AG04450 (cell line): ENCODE data around the gene COL7A1. TPM values are rescaled to one million over a fixed set of nuclear protein-coding genes. Genes with fewer than 3 reads are reported as not detected.
"Not testable (repeated sequence)": the region's sequence is repeated elsewhere in the genome, so short reads cannot be mapped to it uniquely, and the experiment has no call there.

Experiments
- CTCF ChIA-PET: fragments of 300-600, 350-600 bp; formaldehyde crosslinking; extraction: SDS; loops from one replicate; lab custom pipeline; 2022; ENCODE audit warnings: antibody characterized with exemption, inconsistent platforms; lab: Charles Lee
- POLR2A ChIA-PET: fragments of 350-600 bp; formaldehyde crosslinking; extraction: SDS; loops from one replicate; lab custom pipeline; 2021; ENCODE audit warnings: antibody characterized with exemption, inconsistent platforms; lab: Yijun Ruan, JAX
- DNase-seq: peaks from one replicate; pipeline ENCODE4 v3.0.0-alpha.2; 2011; ENCODE audit warnings: low read depth, low spot score
- H3K27ac ChIP-seq: one replicate; pipeline ENCODE4 v1.5.1; 2012; ENCODE audit warnings: low read depth, low read length, control low read depth
- H3K27me3 ChIP-seq: one replicate; pipeline ENCODE4 v1.6.0; 2012; ENCODE audit warnings: low read length; ENCODE audit not compliant: control insufficient read depth, insufficient read depth
- H3K4me3 ChIP-seq: 2 replicates; pipeline ENCODE4 v1.5.1; 2011; ENCODE audit warnings: mild to moderate bottlenecking, low read depth, low read length, control low read depth
- H3K9me3 ChIP-seq: 2 replicates; pipeline ENCODE4 v1.5.1; 2012; ENCODE audit warnings: low read length; ENCODE audit not compliant: control insufficient read depth, insufficient read depth
- polyA plus RNA-seq: library from polyadenylated mRNA; depleted of rRNA; stranded (reverse); fragments of >200 nt; gene quantifications from 2 replicates; pipeline ENCODE4 v1.2.3, GENCODE V29; 2011
- TF ChIP-seq, protein P1 (sequence below): IDR thresholded peaks from 2 replicates; pipeline ENCODE4 v1.5.1; 2011; ENCODE audit warnings: low read depth, low read length, control low read depth, inconsistent platforms

Gene COL7A1
- polyA plus RNA-seq, 1 experiment, result 19.8 TPM

DNA sequence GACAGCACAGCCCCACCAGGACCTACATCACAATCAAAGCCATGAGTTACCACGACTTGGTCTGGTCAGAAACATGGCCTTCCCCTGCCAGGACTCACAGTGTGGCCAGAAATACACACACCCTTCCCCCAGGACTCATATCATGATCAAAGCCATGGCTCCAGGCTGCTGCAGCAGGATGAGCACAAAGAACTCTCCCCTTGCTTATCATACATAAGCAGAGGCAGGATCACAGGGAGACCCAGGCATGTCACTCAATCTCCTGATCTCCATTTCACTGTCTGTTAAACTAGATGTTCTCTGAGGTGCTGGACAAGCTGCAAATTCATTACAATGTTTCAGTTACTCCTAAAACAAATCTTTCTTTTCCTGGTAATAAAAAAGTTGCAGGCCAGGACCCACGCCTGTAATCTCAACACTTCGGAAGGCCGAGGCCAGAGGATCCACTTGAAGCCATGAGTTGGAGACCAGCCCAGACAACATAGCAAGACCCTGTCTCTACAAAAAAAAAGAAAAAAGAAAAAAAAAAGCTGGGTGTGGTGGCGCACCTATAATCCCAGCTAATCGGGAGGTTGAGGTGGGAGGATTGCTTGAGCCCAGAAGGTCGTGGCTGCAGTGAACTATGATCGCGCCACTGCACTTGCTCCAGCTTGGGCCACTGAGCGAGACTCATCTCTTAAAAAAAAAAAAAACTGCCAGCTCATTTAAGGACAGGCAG, 39.7 kb downstream of the COL7A1 start:
- ChIA-PET CTCF (interaction anchor here (0.6 to 1.6 kb wide), 3 partner anchors 18 to 119 kb away, joined by 4 to 5 read pairs (median 5); no protein-coding TSS in a partner anchor), POLR2A (interaction anchor here (1.8 kb wide), 1 partner anchor 80 kb away, joined by 3 read pairs; the partner anchor contains the start of gene SLC26A6)
- H3K27me3 ChIP-seq, result no peaks in the 10 kb centered on the region
- no peak overlapping the region for H3K27ac ChIP-seq
- no peaks in the 10 kb centered on the region for H3K9me3 ChIP-seq
- no peak overlapping the region for H3K4me3 ChIP-seq
- DNase-seq, result no peak
- TF ChIP-seq, protein P1, sequence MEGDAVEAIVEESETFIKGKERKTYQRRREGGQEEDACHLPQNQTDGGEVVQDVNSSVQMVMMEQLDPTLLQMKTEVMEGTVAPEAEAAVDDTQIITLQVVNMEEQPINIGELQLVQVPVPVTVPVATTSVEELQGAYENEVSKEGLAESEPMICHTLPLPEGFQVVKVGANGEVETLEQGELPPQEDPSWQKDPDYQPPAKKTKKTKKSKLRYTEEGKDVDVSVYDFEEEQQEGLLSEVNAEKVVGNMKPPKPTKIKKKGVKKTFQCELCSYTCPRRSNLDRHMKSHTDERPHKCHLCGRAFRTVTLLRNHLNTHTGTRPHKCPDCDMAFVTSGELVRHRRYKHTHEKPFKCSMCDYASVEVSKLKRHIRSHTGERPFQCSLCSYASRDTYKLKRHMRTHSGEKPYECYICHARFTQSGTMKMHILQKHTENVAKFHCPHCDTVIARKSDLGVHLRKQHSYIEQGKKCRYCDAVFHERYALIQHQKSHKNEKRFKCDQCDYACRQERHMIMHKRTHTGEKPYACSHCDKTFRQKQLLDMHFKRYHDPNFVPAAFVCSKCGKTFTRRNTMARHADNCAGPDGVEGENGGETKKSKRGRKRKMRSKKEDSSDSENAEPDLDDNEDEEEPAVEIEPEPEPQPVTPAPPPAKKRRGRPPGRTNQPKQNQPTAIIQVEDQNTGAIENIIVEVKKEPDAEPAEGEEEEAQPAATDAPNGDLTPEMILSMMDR, result no peak

DNA sequence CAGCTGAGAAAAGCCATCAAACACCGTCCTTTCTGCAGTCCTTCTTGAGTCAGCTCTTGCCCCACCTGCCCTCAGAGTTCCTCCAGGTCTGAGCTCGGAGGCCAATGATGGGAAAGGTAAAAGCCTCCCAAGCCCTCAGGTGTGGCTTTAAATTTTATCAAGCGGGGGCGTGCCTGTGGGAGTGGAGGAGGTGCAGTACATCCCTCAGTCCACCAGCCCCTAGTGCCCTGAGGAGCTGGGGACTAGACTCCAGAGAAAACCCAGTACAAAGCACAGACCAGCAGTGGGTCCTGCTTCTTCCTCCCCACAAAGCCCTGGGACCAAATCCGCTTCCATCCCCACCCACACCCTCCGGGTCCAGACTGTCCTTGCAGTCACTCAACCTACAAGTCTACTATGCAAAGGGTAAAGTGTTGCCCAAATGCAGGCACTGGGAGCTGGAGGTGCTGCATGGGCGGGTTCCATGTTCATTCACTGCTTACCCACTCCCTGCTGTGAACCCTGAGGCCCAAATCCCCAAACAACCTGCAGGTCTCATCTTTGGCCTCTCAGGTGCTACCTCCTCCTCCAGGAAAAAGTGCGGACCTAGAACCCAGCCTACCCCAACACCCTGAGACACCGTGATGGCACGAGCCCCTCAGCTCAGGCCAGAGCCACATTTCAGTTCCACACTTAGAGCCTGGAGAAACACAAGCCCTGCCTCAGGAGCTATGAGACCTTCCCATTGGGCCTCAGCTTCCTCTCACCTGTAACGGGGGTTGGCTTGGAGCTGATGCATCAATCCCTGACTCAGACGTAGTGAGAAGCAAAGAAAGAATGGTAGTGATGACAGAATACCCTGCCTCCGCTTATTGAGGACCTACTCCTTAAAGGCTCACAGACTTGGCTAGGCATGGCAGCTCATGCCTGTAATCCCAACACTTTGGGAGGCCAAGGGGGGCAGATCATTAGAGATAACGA, 41.0 kb downstream of the COL7A1 start:
- TF ChIP-seq, protein P1, result no peak
- POLR2A ChIA-PET, result no interaction called here

DNA sequence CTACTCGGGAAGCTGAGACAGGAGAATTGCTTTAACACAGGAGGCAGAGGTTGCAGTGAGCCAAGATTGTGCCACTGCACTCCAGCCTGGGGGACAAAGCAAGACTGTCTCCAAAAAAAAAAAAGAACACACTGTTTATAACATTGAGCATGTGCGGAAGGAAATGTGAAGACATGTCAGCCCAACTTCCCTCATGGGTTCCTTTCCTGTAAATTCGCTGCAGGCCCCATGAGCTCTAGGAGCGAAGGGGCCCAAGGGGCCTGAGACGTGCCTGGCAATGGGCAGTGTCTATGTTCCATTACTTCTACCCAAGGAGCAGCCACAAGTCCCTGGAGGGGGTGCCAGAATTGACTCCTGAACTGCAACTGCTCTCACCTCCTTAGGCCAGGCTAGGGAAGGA, 41.8 kb downstream of the COL7A1 start:
- POLR2A ChIA-PET, result no interaction called here
- CTCF ChIA-PET, result interaction anchor here (0.6 to 2.1 kb wide), 4 partner anchors 10 to 133 kb away, joined by 3 to 9 read pairs (median 6); partner anchors contain the start of genes NCKIPSD and UCN2

More for the DNA sequence above, 41.0 kb downstream of the COL7A1 start:
- no peak for DNase-seq
- no peaks in the 10 kb centered on the region for H3K9me3 ChIP-seq
- CTCF ChIA-PET, result interaction anchor here (0.6 to 1.4 kb wide), 3 partner anchors 10 to 132 kb away, joined by 3 to 9 read pairs (median 3); partner anchors contain the start of genes NCKIPSD and UCN2
- no peak overlapping the region for H3K4me3 ChIP-seq
- no peaks in the 10 kb centered on the region for H3K27me3 ChIP-seq
- H3K27ac ChIP-seq, result no peak overlapping the region

DNA sequence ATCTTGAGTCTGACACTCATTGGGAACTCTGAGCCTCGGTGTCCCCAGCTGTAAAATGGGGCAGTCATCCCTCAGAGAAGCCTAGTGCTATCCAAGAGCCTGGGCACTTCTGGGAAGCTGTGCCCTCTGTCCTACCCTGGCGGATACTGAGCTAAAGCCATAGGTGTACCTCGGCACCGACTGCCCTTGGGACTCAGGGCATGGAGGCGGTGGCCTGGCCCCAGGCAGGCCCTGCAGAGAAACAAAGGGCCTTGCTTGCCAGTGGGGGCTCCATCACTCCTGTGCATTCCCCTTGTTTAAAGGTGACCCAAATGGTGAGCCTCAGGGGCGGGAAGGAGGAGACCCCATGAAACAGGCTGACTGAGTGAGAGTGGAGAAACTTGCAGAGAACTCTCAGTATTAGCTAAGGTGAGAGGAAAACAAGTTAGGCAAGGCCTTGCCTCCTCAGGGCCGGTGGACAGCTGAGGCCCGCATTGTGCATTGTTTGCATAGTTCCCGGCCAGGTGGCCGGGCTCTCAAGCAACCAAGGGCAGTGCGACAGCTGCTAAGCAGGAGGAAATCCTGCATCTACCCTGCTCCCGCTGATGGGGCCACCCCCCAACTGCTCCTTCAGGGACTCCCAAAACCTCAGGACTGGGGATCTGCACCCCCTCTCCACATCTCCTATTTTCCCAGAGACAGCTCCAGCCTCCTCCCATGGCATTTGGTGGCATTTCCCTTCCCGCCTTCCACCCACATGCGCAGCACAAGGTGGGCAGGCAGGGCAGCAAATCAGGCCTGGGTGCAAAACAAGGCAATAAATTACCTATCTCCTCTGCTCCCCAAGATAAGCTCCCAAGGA, 42.8 kb downstream of the COL7A1 start:
- no peak for DNase-seq
- ChIA-PET CTCF (interaction anchor here (1.3 to 2.1 kb wide), 3 partner anchors 87 to 152 kb away, joined by 3 to 9 read pairs (median 3); a partner anchor contains a TSS), POLR2A (interaction anchor here (0.9 kb wide), 1 partner anchor 9 kb away, joined by 4 read pairs; no protein-coding TSS in a partner anchor)
- no peak overlapping the region for H3K4me3 ChIP-seq
- no peaks in the 10 kb centered on the region for H3K9me3 ChIP-seq
- no peaks in the 10 kb centered on the region for H3K27me3 ChIP-seq
- TF ChIP-seq, protein P1, result no peak
- no peak overlapping the region for H3K27ac ChIP-seq

More for the DNA sequence above, 41.8 kb downstream of the COL7A1 start:
- no peaks in the 10 kb centered on the region for H3K27me3 ChIP-seq
- no peak for DNase-seq
- no peak overlapping the region for H3K27ac ChIP-seq
- H3K9me3 ChIP-seq, result no peaks in the 10 kb centered on the region
- TF ChIP-seq, protein P1, result no peak
- no peak overlapping the region for H3K4me3 ChIP-seq

DNA sequence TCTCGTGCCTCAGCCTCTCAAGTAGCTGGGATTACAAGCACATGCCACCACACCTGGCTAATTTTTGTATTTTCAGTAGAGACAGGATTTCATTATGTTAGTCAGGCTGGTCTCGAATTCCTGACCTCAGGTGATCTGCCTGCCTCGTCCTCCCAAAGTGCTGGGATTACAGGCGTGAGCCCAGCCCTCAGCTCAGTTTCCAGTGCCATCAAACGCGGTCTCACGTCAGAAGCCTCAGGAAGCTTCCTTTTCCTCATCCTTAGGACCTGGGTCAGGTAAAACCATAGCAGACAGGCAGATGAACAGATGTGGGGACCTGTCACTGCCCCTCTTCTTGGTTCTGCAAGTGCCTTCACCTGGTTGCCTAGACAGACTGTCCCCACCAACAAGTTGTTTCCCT, 43.5 kb downstream of the COL7A1 start:
- not testable (repeated sequence) for H3K4me3 ChIP-seq, DNase-seq, H3K27me3 ChIP-seq, H3K27ac ChIP-seq, H3K9me3 ChIP-seq
- POLR2A ChIA-PET, result interaction anchor here (0.9 kb wide), 1 partner anchor 9 kb away, joined by 4 read pairs; no protein-coding TSS in a partner anchor
- CTCF ChIA-PET, result interaction anchor here (0.6 to 2.1 kb wide), 3 partner anchors 74 to 151 kb away, joined by 3 to 9 read pairs (median 3); no protein-coding TSS in a partner anchor
